ENCODE data around the gene DDIT3. TPM values are rescaled to one million over a fixed set of nuclear protein-coding genes. Genes with fewer than 3 reads are reported as not detected.

Gene DDIT3
- total and polyA plus RNA-seq, 2 donors (not counting 1 experiment from before 2014, with no cell fraction given) = 57.8 to 265 TPM

- Histone ChIP-seq H3K4me2 (ENCODE audit: extremely low read depth, insufficient read depth, low read length) (no peak overlapping the region), H3K36me3 (ENCODE audit: control insufficient read depth, insufficient read depth, low read length) (no peaks in the 10 kb centered on the region), H3K9ac (ENCODE audit: insufficient read depth, low read length) (no peak overlapping the region), H2AFZ (ENCODE audit: low read length) (no peak overlapping the region), H3K9me3 (ENCODE audit: control insufficient read depth, insufficient read depth, low read depth, low read length) (no peaks in the 10 kb centered on the region), H4K20me1 (ENCODE audit: control insufficient read depth, extremely low read depth, insufficient read depth, low read length) (no peaks in the 10 kb centered on the region), H3K4me1 (ENCODE audit: control insufficient read depth, extremely low read depth, insufficient read depth, low read length) (peaks cover 4% of the 10 kb centered on the region), H3K27ac (ENCODE audit: insufficient read depth, low read length) (no peak overlapping the region), H3K27me3 (ENCODE audit: control insufficient read depth, insufficient read depth, low read length) (peaks cover 10% of the 10 kb centered on the region), H3K4me3 (replicated peaks in 1 of 4; ENCODE audit: control extremely low read depth in 1 of 4, insufficient read depth in 1 of 4, low read depth in 3 of 4, low read length in 4 of 4) (no peak overlapping the region), H3K79me2 (ENCODE audit: control insufficient read depth, insufficient read depth, low read length) (no peaks in the 10 kb centered on the region)
- no peak for DNase-seq (ENCODE audit: low read depth in 2 of 2)
- TF ChIP-seq, protein P1, sequence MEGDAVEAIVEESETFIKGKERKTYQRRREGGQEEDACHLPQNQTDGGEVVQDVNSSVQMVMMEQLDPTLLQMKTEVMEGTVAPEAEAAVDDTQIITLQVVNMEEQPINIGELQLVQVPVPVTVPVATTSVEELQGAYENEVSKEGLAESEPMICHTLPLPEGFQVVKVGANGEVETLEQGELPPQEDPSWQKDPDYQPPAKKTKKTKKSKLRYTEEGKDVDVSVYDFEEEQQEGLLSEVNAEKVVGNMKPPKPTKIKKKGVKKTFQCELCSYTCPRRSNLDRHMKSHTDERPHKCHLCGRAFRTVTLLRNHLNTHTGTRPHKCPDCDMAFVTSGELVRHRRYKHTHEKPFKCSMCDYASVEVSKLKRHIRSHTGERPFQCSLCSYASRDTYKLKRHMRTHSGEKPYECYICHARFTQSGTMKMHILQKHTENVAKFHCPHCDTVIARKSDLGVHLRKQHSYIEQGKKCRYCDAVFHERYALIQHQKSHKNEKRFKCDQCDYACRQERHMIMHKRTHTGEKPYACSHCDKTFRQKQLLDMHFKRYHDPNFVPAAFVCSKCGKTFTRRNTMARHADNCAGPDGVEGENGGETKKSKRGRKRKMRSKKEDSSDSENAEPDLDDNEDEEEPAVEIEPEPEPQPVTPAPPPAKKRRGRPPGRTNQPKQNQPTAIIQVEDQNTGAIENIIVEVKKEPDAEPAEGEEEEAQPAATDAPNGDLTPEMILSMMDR (conservative IDR thresholded peaks at IDR 0.05 in 1 of 2, IDR thresholded peaks at IDR 0.05 in 1 of 2; ENCODE audit: low read depth in 1 of 2, low read length in 2 of 2) = no peak
- no peak for TF ChIP-seq EZH2 (IDR thresholded peaks at IDR 0.05; ENCODE audit: low read length, missing control alignments)
These were observed 34.1 kb upstream of the DDIT3 start for GRCh38 chr12:57554453-57554852.

DNA sequence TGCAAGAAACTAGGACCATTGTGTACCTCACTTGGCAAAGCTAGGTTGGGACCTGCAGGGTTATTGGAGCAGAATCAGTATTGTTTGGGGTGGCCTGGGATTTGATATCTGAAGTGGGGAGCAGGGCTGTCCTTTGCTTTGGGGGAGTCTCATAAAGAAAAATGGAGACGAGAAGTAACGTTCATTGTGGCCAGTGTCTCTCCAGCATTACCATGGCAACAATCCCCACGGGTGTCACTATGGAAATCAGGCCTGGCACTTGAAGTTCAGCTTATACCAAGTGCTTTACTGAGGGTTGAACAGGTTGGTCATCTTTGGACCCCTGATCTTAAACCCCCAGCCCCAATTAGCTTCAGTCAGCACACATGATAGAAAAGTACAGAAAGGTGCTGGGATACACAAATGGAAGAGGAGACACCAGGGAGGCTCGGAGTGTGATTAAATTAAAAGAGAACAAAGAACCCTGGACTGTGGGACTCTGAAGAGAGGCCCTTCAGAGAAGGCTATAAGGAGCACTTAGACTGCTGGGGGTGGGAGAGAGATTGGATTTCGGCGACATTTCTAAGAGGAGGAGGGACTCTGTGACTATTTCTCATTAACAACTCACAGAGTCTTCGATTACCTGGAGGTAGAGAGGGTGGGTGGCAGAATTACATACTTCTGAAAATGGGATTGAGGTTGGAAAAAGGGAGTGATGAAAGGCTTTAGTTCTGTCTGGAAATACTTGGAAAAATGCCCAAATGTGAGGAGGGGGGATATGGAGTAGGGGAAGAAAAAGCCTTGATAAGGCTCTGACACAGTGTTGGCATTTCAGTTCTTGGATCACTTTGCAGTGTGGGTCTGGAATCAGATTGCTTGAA is 33.3 kb upstream of the DDIT3 start:
- no peak overlapping the region for H2AFZ ChIP-seq (ENCODE audit: low read length)
- H3K9me3 ChIP-seq (ENCODE audit: control insufficient read depth, insufficient read depth, low read depth, low read length) = no peaks in the 10 kb centered on the region
- no peak overlapping the region for H3K4me3 ChIP-seq (replicated peaks in 1 of 4; ENCODE audit: control extremely low read depth in 1 of 4, insufficient read depth in 1 of 4, low read depth in 3 of 4, low read length in 4 of 4)
- DNase-seq (ENCODE audit: low read depth in 2 of 2) = no peak
- peaks cover 16% of the 10 kb centered on the region for H3K27me3 ChIP-seq (ENCODE audit: control insufficient read depth, insufficient read depth, low read length)
- H4K20me1 ChIP-seq (ENCODE audit: control insufficient read depth, extremely low read depth, insufficient read depth, low read length) = no peaks in the 10 kb centered on the region
- H3K79me2 ChIP-seq (ENCODE audit: control insufficient read depth, insufficient read depth, low read length) = no peaks in the 10 kb centered on the region
- H3K4me2 ChIP-seq (ENCODE audit: extremely low read depth, insufficient read depth, low read length) = no peak overlapping the region
- no peak overlapping the region for H3K9ac ChIP-seq (ENCODE audit: insufficient read depth, low read length)
- H3K4me1 ChIP-seq (ENCODE audit: control insufficient read depth, extremely low read depth, insufficient read depth, low read length) = peaks cover 4% of the 10 kb centered on the region
- no peak overlapping the region for H3K27ac ChIP-seq (ENCODE audit: insufficient read depth, low read length)
- no peak for TF ChIP-seq EZH2 (IDR thresholded peaks at IDR 0.05; ENCODE audit: low read length, missing control alignments)
- TF ChIP-seq, protein P1 (conservative IDR thresholded peaks at IDR 0.05 in 1 of 2, IDR thresholded peaks at IDR 0.05 in 1 of 2; ENCODE audit: low read depth in 1 of 2, low read length in 2 of 2) = no peak
- no peaks in the 10 kb centered on the region for H3K36me3 ChIP-seq (ENCODE audit: control insufficient read depth, insufficient read depth, low read length)

DNA sequence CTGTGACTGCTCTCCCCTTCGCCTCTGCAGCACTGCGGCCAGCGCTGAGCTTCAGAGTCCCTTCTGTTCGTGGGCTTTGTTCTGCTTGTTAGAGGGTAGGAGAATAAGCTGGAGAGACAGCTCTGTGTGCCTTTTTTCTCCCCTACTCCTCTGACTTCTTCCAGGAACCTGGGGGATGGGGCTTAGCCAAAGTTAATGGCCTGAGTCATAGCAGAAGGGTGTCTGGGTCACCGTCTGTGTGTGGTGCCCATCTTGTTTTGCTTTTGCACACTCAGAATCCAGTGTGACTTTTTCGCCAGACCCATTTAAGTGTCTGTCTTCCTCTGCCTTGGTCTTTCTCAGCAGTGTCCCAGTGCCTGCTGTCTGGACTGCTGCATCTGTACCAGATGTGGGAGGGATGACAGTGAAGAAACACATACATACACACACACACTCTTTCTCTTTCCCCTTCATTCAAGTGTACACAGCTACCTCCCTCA is 32.6 kb upstream of the DDIT3 start:
- Histone ChIP-seq H3K4me1 (ENCODE audit: control insufficient read depth, extremely low read depth, insufficient read depth, low read length) (peaks cover 4% of the 10 kb centered on the region), H3K27ac (ENCODE audit: insufficient read depth, low read length) (no peak overlapping the region), H3K36me3 (ENCODE audit: control insufficient read depth, insufficient read depth, low read length) (no peaks in the 10 kb centered on the region), H4K20me1 (ENCODE audit: control insufficient read depth, extremely low read depth, insufficient read depth, low read length) (no peaks in the 10 kb centered on the region), H3K9ac (ENCODE audit: insufficient read depth, low read length) (no peak overlapping the region), H3K9me3 (ENCODE audit: control insufficient read depth, insufficient read depth, low read depth, low read length) (no peaks in the 10 kb centered on the region), H3K4me3 (replicated peaks in 1 of 4; ENCODE audit: control extremely low read depth in 1 of 4, insufficient read depth in 1 of 4, low read depth in 3 of 4, low read length in 4 of 4) (no peak overlapping the region), H2AFZ (ENCODE audit: low read length) (no peak overlapping the region), H3K27me3 (ENCODE audit: control insufficient read depth, insufficient read depth, low read length) (peaks cover 16% of the 10 kb centered on the region), H3K79me2 (ENCODE audit: control insufficient read depth, insufficient read depth, low read length) (no peaks in the 10 kb centered on the region), H3K4me2 (ENCODE audit: extremely low read depth, insufficient read depth, low read length) (peak overlapping the region; percentile 29)
- DNase-seq (ENCODE audit: low read depth in 2 of 2) = peak; percentile 11 to 64
- TF ChIP-seq, protein P1 (conservative IDR thresholded peaks at IDR 0.05 in 1 of 2, IDR thresholded peaks at IDR 0.05 in 1 of 2; ENCODE audit: low read depth in 1 of 2, low read length in 2 of 2) = no peak
- no peak for TF ChIP-seq EZH2 (IDR thresholded peaks at IDR 0.05; ENCODE audit: low read length, missing control alignments)
